Choroid plexus epithelial cell (primary cell): ENCODE measurements around the gene TP53INP2.
"Not testable (repeated sequence)": the region's sequence is repeated elsewhere in the genome, so short reads cannot be mapped to it uniquely, and the experiment has no call there.

Experiments
- DNase-seq: peaks from one replicate; pipeline ENCODE4 v3.0.0-alpha.2; 2010; ENCODE audit warnings: low read depth
- H3K4me3 ChIP-seq: 2 replicates; pipeline ENCODE4 v1.5.1; 2011; ENCODE audit warnings: low read depth, mild to moderate bottlenecking, control low read depth, low read length, moderate library complexity
- TF ChIP-seq, protein P1 (sequence below): conservative IDR thresholded peaks from 2 replicates; pipeline ENCODE4 v1.5.1; 2011; ENCODE audit warnings: low read depth, mild to moderate bottlenecking, control low read depth, inconsistent platforms, low read length, moderate library complexity

TP53INP2 gene

DNA sequence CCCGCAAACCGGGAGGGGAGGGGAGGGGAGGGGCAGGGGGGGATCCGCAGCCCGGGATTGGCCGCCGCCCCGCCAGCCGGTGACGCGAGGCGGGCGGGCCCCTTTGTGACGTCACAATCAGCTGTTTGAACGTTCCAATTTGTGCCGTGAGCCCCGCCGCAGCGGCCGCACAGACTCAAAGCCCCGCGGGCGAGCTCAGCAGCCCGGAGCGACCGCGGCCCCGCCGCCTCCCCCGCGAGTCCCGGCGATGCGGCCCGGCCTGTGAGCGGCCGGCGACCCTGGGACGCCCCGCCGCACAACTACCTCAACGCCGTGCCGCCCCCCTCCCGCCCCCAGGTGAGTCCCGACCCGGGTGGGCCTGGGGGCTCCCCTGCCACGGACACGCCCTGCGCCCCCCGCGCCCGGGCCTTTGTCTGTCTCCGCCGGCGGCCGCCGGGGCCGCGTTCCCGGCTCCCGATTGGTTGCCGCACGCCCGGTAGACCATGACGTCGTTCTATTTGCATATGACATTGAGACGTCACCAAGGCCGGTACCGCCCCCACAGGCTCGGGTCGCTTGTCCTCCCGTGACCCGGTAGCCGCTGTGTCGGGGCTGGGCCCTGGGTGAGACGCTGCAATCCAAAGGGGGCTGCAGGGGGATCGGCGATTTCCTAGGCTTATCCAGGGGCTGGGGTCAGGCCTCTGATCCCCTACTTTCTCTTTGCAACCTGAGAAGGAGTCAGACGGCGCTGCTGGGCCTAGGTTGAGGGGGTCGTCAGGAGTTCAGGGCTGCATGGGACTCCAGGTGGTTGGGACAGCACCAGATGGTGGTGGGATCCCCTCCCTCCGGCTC is at the start of gene TP53INP2:
Gene TP53INP2, plus strand, starts transcription at position 168 of the 831 bp plus-strand sequence. CDS start 4,396 bp downstream, outside the sequence.
- H3K4me3 ChIP-seq: peak within 1 kb of the TSS; percentile 87
- TF ChIP-seq, protein P1, sequence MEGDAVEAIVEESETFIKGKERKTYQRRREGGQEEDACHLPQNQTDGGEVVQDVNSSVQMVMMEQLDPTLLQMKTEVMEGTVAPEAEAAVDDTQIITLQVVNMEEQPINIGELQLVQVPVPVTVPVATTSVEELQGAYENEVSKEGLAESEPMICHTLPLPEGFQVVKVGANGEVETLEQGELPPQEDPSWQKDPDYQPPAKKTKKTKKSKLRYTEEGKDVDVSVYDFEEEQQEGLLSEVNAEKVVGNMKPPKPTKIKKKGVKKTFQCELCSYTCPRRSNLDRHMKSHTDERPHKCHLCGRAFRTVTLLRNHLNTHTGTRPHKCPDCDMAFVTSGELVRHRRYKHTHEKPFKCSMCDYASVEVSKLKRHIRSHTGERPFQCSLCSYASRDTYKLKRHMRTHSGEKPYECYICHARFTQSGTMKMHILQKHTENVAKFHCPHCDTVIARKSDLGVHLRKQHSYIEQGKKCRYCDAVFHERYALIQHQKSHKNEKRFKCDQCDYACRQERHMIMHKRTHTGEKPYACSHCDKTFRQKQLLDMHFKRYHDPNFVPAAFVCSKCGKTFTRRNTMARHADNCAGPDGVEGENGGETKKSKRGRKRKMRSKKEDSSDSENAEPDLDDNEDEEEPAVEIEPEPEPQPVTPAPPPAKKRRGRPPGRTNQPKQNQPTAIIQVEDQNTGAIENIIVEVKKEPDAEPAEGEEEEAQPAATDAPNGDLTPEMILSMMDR: no peak
- DNase-seq: peak; percentile 91

GRCh38 chr20:34658654-34659053 is 45.5 kb upstream of the TP53INP2 start:
- DNase-seq, H3K4me3 ChIP-seq: not testable (repeated sequence)

GRCh38 chr20:34661811-34662210 is 42.3 kb upstream of the TP53INP2 start:
- DNase-seq, H3K4me3 ChIP-seq: not testable (repeated sequence)

DNA sequence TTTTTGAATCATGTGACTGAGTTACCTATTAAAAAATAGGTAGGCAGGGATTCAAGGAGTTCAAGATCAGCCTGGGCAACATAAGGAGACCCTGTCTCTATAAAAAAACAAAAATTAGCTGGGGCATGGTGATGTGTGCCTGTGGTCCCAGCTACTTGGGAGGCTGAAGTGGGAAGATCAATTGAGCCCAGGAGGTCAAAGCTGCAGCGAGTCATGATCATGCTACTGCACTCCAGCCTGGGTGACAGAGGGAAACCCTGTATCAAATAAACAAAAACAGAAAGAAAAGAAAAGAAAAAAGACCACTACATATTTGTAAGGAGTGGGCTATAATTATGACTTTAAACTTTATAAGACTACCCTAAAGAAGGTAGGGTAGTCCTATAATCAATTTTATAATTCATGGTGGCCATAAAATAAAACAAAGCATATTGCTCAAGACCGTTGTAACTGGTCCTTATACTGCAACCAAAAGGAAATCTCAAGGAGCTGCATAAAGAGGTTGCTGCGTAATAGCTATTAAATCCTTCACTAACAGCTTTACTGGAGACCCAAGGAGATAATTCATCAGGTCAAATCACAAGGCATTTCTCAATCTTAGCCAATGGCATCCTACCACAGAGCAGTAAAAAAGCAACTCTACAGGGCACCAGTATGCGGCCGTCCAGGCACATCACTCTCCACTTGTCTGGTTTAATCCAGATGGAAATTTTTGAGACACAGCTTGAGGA is 40.8 kb upstream of the TP53INP2 start:
- H3K4me3 ChIP-seq: no peak overlapping the region
- TF ChIP-seq, protein P1: no peak
- DNase-seq: no peak

DNA sequence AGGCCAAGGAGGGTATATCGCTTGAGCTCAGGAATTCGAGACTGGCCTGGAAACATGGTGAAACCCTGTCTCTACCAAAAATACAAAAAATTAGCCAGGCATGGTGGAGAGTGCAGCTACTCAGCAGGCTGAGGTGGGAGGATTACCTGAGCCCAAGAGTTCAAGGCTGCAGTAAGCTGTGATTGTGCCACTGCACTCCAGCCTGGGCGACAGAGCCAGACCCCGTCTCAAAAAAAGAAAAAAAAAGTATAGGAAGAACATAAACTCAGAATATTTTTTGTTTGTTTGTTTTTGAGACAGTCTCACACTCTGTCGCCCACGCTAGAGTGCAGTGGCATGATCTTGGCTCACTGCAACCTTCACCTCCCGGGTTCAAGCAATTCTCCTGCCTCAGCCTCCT is 39.4 kb upstream of the TP53INP2 start:
- not testable (repeated sequence) for DNase-seq, H3K4me3 ChIP-seq

- no peak overlapping the region for H3K4me3 ChIP-seq
- DNase-seq: no peak
- TF ChIP-seq, protein P1: no peak
Measured at GRCh38 chr20:34669094-34669493, 35.0 kb upstream of the TP53INP2 start.

- H3K4me3 ChIP-seq: no peak overlapping the region
- no peak for DNase-seq
- TF ChIP-seq, protein P1: no peak
Measured at GRCh38 chr20:34673412-34673811, 30.7 kb upstream of the TP53INP2 start.

DNA sequence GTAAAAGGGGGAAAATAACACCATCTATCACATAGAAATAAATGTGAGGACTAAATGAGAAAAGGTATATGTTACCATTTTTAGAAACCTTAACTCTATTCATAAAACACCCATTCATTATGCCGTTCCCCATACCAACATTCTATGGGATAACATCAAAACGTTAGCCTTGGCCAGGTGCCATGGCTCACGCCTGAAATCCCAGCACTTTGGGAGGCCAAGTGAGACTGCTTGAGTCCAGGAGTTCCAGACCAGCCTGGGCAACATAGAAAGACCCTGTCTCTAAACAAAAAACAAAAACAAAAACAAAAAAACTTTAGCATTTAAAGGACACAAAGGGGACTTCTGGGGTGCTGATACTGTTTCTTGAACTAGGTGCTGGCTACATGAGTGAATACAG is 28.6 kb upstream of the TP53INP2 start:
- TF ChIP-seq, protein P1: no peak
- DNase-seq: no peak
- no peak overlapping the region for H3K4me3 ChIP-seq
